Memory B cell (primary cell): ENCODE results near the gene PCDH19.
A peak's percentile ranks its signal among the peaks of the same experiment; 100 is the strongest.

ENCODE experiments used
- ATAC-seq: fragments of 150-1000 bp; cut with Tn5 transposase; 2 replicates; pipeline ENCODE4 v1.10.0; 2021; ENCODE audit warnings: low read depth, mild to moderate bottlenecking, moderate library complexity
- DNase-seq, 2 donors: peaks; one replicate each; pipeline ENCODE4 v3.0.0; 2022; ENCODE audit warnings: low spot score in 2 of 2
- H3K27ac Mint-ChIP-seq: one replicate; pipeline ENCODE4 v1.8.0; 2022; ENCODE audit warnings: mild to moderate bottlenecking, moderate library complexity, mixed read lengths
- H3K27me3 Mint-ChIP-seq: one replicate; pipeline ENCODE4 v1.8.0; 2022; ENCODE audit warnings: mixed read lengths
- H3K36me3 Mint-ChIP-seq: one replicate; pipeline ENCODE4 v1.8.0; 2022; ENCODE audit warnings: mild to moderate bottlenecking, mixed read lengths
- H3K4me1 Mint-ChIP-seq: one replicate; pipeline ENCODE4 v1.8.0; 2022; ENCODE audit warnings: mixed read lengths
- H3K4me3 Mint-ChIP-seq: one replicate; pipeline ENCODE4 v1.8.0; 2022; ENCODE audit warnings: mild to moderate bottlenecking, moderate library complexity, mixed read lengths
- H3K9me3 Mint-ChIP-seq: one replicate; pipeline ENCODE4 v1.8.0; 2022; ENCODE audit warnings: mixed read lengths

The PCDH19 gene

GRCh38 chrX:100410901-100411801 lies 1.1 kb upstream of the PCDH19 start:
- DNase-seq (no peak), ATAC-seq (no peak)
- Mint-ChIP-seq H3K36me3 (no peaks in the 10 kb centered on the region), H3K4me1 (peaks cover 6% of the 10 kb centered on the region), H3K9me3 (no peaks in the 10 kb centered on the region), H3K4me3 (peak overlapping the region; percentile 11), H3K27me3 (peaks cover 12% of the 10 kb centered on the region), H3K27ac (no peak overlapping the region)

- Mint-ChIP-seq H3K9me3 (no peaks in the 10 kb centered on the region), H3K4me3 (peak overlapping the region; percentile 74), H3K4me1 (peaks cover 6% of the 10 kb centered on the region), H3K27me3 (peaks cover 17% of the 10 kb centered on the region), H3K27ac (no peak overlapping the region), H3K36me3 (no peaks in the 10 kb centered on the region)
- no peak for DNase-seq
- ATAC-seq = no peak
Measured at GRCh38 chrX:100408713-100409609, 1.1 kb downstream of the PCDH19 start.

GRCh38 chrX:100407784-100408712 lies 2.0 kb downstream of the PCDH19 start:
- H3K36me3 Mint-ChIP-seq = no peaks in the 10 kb centered on the region
- H3K4me3 Mint-ChIP-seq = no peak overlapping the region
- no peak for ATAC-seq
- H3K27ac Mint-ChIP-seq = no peak overlapping the region
- DNase-seq = no peak
- H3K27me3 Mint-ChIP-seq = peaks cover 17% of the 10 kb centered on the region
- H3K9me3 Mint-ChIP-seq = no peaks in the 10 kb centered on the region
- peaks cover 6% of the 10 kb centered on the region for H3K4me1 Mint-ChIP-seq

GRCh38 chrX:100407147-100407783 lies 2.8 kb downstream of the PCDH19 start:
- DNase-seq = no peak
- H3K27ac Mint-ChIP-seq = no peak overlapping the region
- no peak for ATAC-seq
- H3K4me1 Mint-ChIP-seq = peaks cover 3% of the 10 kb centered on the region
- no peaks in the 10 kb centered on the region for H3K9me3 Mint-ChIP-seq
- no peak overlapping the region for H3K4me3 Mint-ChIP-seq
- H3K27me3 Mint-ChIP-seq = peaks cover 17% of the 10 kb centered on the region
- no peaks in the 10 kb centered on the region for H3K36me3 Mint-ChIP-seq

GRCh38 chrX:100405424-100405823 lies 4.6 kb downstream of the PCDH19 start:
- H3K27ac Mint-ChIP-seq = no peak overlapping the region
- peaks cover 18% of the 10 kb centered on the region for H3K27me3 Mint-ChIP-seq
- ATAC-seq = no peak
- H3K4me1 Mint-ChIP-seq = peaks cover 3% of the 10 kb centered on the region
- no peak for DNase-seq
- no peaks in the 10 kb centered on the region for H3K36me3 Mint-ChIP-seq
- no peak overlapping the region for H3K4me3 Mint-ChIP-seq
- H3K9me3 Mint-ChIP-seq = no peaks in the 10 kb centered on the region

GRCh38 chrX:100404851-100405250 lies 5.2 kb downstream of the PCDH19 start:
- no peak for ATAC-seq
- Mint-ChIP-seq H3K27ac (no peak overlapping the region), H3K4me1 (peaks cover 2% of the 10 kb centered on the region), H3K27me3 (peaks cover 18% of the 10 kb centered on the region), H3K9me3 (no peaks in the 10 kb centered on the region), H3K4me3 (no peak overlapping the region), H3K36me3 (no peaks in the 10 kb centered on the region)
- no peak for DNase-seq

GRCh38 chrX:100395781-100396180 lies 14.3 kb downstream of the PCDH19 start:
- H3K27ac Mint-ChIP-seq = no peak overlapping the region

GRCh38 chrX:100381619-100382018 lies 28.5 kb downstream of the PCDH19 start:
- no peaks in the 10 kb centered on the region for H3K9me3 Mint-ChIP-seq
- H3K36me3 Mint-ChIP-seq = no peaks in the 10 kb centered on the region
- no peak for ATAC-seq
- H3K4me3 Mint-ChIP-seq = no peak overlapping the region
- no peaks in the 10 kb centered on the region for H3K27me3 Mint-ChIP-seq
- H3K4me1 Mint-ChIP-seq = peaks cover 4% of the 10 kb centered on the region
- H3K27ac Mint-ChIP-seq = no peak overlapping the region
- no peak for DNase-seq

More at GRCh38 chrX:100395781-100396180, 14.3 kb downstream of the PCDH19 start:
- H3K36me3 Mint-ChIP-seq = no peaks in the 10 kb centered on the region
- H3K4me1 Mint-ChIP-seq = no peaks in the 10 kb centered on the region
- ATAC-seq = no peak
- DNase-seq = no peak
- H3K27me3 Mint-ChIP-seq = peaks cover 7% of the 10 kb centered on the region
- H3K9me3 Mint-ChIP-seq = no peaks in the 10 kb centered on the region
- H3K4me3 Mint-ChIP-seq = no peak overlapping the region

GRCh38 chrX:100379388-100379986 lies 30.6 kb downstream of the PCDH19 start:
- Mint-ChIP-seq H3K27ac (no peak overlapping the region), H3K9me3 (no peaks in the 10 kb centered on the region), H3K4me1 (peaks cover 4% of the 10 kb centered on the region), H3K4me3 (no peak overlapping the region), H3K27me3 (no peaks in the 10 kb centered on the region), H3K36me3 (no peaks in the 10 kb centered on the region)
- ATAC-seq (no peak), DNase-seq (no peak)

- Mint-ChIP-seq H3K9me3 (no peaks in the 10 kb centered on the region), H3K36me3 (no peaks in the 10 kb centered on the region), H3K4me1 (peaks cover 4% of the 10 kb centered on the region), H3K27me3 (no peaks in the 10 kb centered on the region), H3K27ac (no peak overlapping the region), H3K4me3 (no peak overlapping the region)
- ATAC-seq = no peak
- DNase-seq = no peak
Measured at GRCh38 chrX:100377826-100378225, 32.2 kb downstream of the PCDH19 start.

- peaks cover 4% of the 10 kb centered on the region for H3K4me1 Mint-ChIP-seq
- H3K4me3 Mint-ChIP-seq = no peak overlapping the region
- no peak for DNase-seq
Measured at GRCh38 chrX:100376576-100376975, 33.5 kb downstream of the PCDH19 start.

GRCh38 chrX:100373673-100374072 lies 36.4 kb downstream of the PCDH19 start:
- H3K27ac Mint-ChIP-seq = no peak overlapping the region
- no peak overlapping the region for H3K4me3 Mint-ChIP-seq
- H3K36me3 Mint-ChIP-seq = no peaks in the 10 kb centered on the region
- H3K4me1 Mint-ChIP-seq = no peaks in the 10 kb centered on the region
- no peak for ATAC-seq
- DNase-seq = no peak
- no peaks in the 10 kb centered on the region for H3K9me3 Mint-ChIP-seq
- H3K27me3 Mint-ChIP-seq = no peaks in the 10 kb centered on the region

More at GRCh38 chrX:100376576-100376975, 33.5 kb downstream of the PCDH19 start:
- no peaks in the 10 kb centered on the region for H3K9me3 Mint-ChIP-seq
- no peak for ATAC-seq
- H3K27me3 Mint-ChIP-seq = no peaks in the 10 kb centered on the region
- H3K36me3 Mint-ChIP-seq = no peaks in the 10 kb centered on the region
- no peak overlapping the region for H3K27ac Mint-ChIP-seq

GRCh38 chrX:100368167-100368566 lies 41.9 kb downstream of the PCDH19 start:
- no peak overlapping the region for H3K27ac Mint-ChIP-seq
- no peak overlapping the region for H3K4me3 Mint-ChIP-seq
- H3K9me3 Mint-ChIP-seq = no peaks in the 10 kb centered on the region
- ATAC-seq (no peak), DNase-seq (no peak)
- H3K36me3 Mint-ChIP-seq = no peaks in the 10 kb centered on the region
- H3K4me1 Mint-ChIP-seq = no peaks in the 10 kb centered on the region
- no peaks in the 10 kb centered on the region for H3K27me3 Mint-ChIP-seq
